B cell (primary cell): Measurements from ENCODE around the gene WRAP73. TPM values are rescaled to one million over a fixed set of nuclear protein-coding genes. Genes with fewer than 3 reads are reported as not detected.

ENCODE experiments used
- ATAC-seq: fragments of 200-7000 bp; cut with Tn5 transposase; one replicate; pipeline ENCODE4 v1.10.0; 2021; ENCODE audit warnings: low read depth, mild to moderate bottlenecking, moderate number of reproducible peaks, moderate library complexity
- CTCF ChIA-PET: fragments of 350-600 bp; sonication (Branson Sonifier 250); formaldehyde crosslinking; loops from one replicate; lab custom pipeline; 2021; ENCODE audit warnings: antibody characterized with exemption, inconsistent platforms; lab: Charles Lee
- POLR2A ChIA-PET: fragments of 350-600 bp; sonication (Branson Sonifier 250); formaldehyde crosslinking; loops from one replicate; lab custom pipeline; 2021; ENCODE audit warnings: antibody characterized with exemption; lab: Charles Lee
- DNase-seq: peaks from one replicate; pipeline ENCODE4 v3.0.0; 2013
- H2AFZ ChIP-seq: 2 replicates; pipeline ENCODE4 v1.6.1; 2012; ENCODE audit warnings: mild to moderate bottlenecking, low read depth, low read length; ENCODE audit not compliant: insufficient read depth, poor library complexity, severe bottlenecking
- H3K27ac ChIP-seq, 2 donors: 1 replicate in 1 of 2; 2 replicates in 1 of 2; pipeline ENCODE4 v1.5.1; 2012 to 2013; ENCODE audit warnings: low read length in 2 of 2, mild to moderate bottlenecking in 2 of 2, moderate library complexity in 1 of 2
- H3K27me3 ChIP-seq, 4 experiments: fragments of 200-600 bp in 1 of 4; sonication (generic) in 1 of 4; replicated peaks in 1 of 4; 1 replicate in 2 of 4; 2 replicates in 2 of 4; pipeline versions ENCODE4 v1.6.1 to v1.7.0; 2013 to 2016; ENCODE audit warnings: low read length in 3 of 4, mild to moderate bottlenecking in 2 of 4, mixed read lengths in 1 of 4, moderate library complexity in 1 of 4; ENCODE audit not compliant: insufficient read depth in 4 of 4, control insufficient read depth in 3 of 4; ENCODE audit errors: control extremely low read depth in 1 of 4
- H3K36me3 ChIP-seq, 2 experiments: replicated peaks in 1 of 2; 1 replicate in 1 of 2; 2 replicates in 1 of 2; pipeline versions ENCODE4 v1.6.1 to v1.7.1; 2013; ENCODE audit warnings: low read length in 1 of 2; ENCODE audit not compliant: insufficient read depth in 2 of 2, control insufficient read depth in 1 of 2; ENCODE audit errors: control extremely low read depth in 1 of 2, extremely low read depth in 1 of 2
- H3K4me1 ChIP-seq, 2 donors: fragments of 200-600 bp in 1 of 2; sonication (generic) in 1 of 2; 1 replicate in 1 of 2; 2 replicates in 1 of 2; pipeline versions ENCODE4 v1.5.1 to v1.6.1; 2013 to 2017; ENCODE audit warnings: low read length in 2 of 2; ENCODE audit not compliant: control insufficient read depth in 2 of 2, insufficient read depth in 2 of 2
- H3K4me2 ChIP-seq: replicated peaks from 2 replicates; pipeline ENCODE3; 2012; ENCODE audit warnings: mild to moderate bottlenecking, low read depth, low read length; ENCODE audit not compliant: poor library complexity, severe bottlenecking
- H3K4me3 ChIP-seq, 5 experiments: fragments of 200-600 bp in 1 of 5; sonication (generic) in 1 of 5; 1 replicate in 3 of 5; 2 replicates in 2 of 5; pipeline versions ENCODE4 v1.5.1 to v1.7.0; 2011 to 2016; ENCODE audit warnings: low read length in 4 of 5, mild to moderate bottlenecking in 4 of 5, low read depth in 2 of 5, control low read depth in 1 of 5, moderate library complexity in 1 of 5; ENCODE audit not compliant: insufficient read depth in 1 of 5; ENCODE audit errors: control extremely low read depth in 1 of 5, extremely low read depth in 1 of 5
- H3K79me2 ChIP-seq: fragments of 200-600 bp; sonication (generic); one replicate; pipeline ENCODE4 v1.6.0; 2016; ENCODE audit warnings: low read length; ENCODE audit not compliant: control insufficient read depth, insufficient read depth
- H3K9ac ChIP-seq: fragments of 200-600 bp; sonication (generic); 2 replicates; pipeline ENCODE4 v1.6.1; 2017; ENCODE audit warnings: mild to moderate bottlenecking, low read length, moderate library complexity
- H3K9me3 ChIP-seq, 3 donors: one replicate each; pipeline versions ENCODE4 v1.6.1 to v1.7.1; 2013; ENCODE audit warnings: low read length in 2 of 3; ENCODE audit not compliant: control insufficient read depth in 2 of 3, insufficient read depth in 1 of 3; ENCODE audit errors: control extremely low read depth in 1 of 3
- H4K20me1 ChIP-seq: 2 replicates; pipeline ENCODE4 v1.6.0; 2012; ENCODE audit warnings: mild to moderate bottlenecking, low read length; ENCODE audit not compliant: insufficient read depth, control insufficient read depth, poor library complexity, severe bottlenecking
- H3K27ac Mint-ChIP-seq: one replicate; pipeline ENCODE4 v1.8.0; 2021; ENCODE audit warnings: mixed read lengths
- H3K27me3 Mint-ChIP-seq: one replicate; pipeline ENCODE4 v1.8.0; 2021; ENCODE audit warnings: mixed read lengths
- H3K4me1 Mint-ChIP-seq: one replicate; pipeline ENCODE4 v1.8.0; 2021; ENCODE audit warnings: mixed read lengths
- H3K4me3 Mint-ChIP-seq: one replicate; pipeline ENCODE4 v1.8.0; 2021; ENCODE audit warnings: mixed read lengths
- H3K9me3 Mint-ChIP-seq: one replicate; pipeline ENCODE4 v1.8.0; 2022; ENCODE audit warnings: mixed read lengths; ENCODE audit not compliant: insufficient read depth
- EZH2 ChIP-seq: IDR thresholded peaks from 2 replicates; pipeline ENCODE4 v1.6.1; 2012; ENCODE audit warnings: borderline replicate concordance, low read depth, mild to moderate bottlenecking, moderate library complexity, low read length; ENCODE audit not compliant: insufficient read depth, poor library complexity, severe bottlenecking
- WGBS: methylation state at CpG from one replicate; pipeline ENCODE4 v1.1.5; 2013; ENCODE audit warnings: missing lambda C conversion rate; ENCODE audit not compliant: insufficient coverage; 5-methylcytosine and 5-hydroxymethylcytosine counted together
- intact Hi-C: fragments of 100-400 bp; cut with micrococcal nuclease; formaldehyde crosslinking; loops from one replicate; pipeline ENCODE4 v1.10.0; 2022
- polyA plus RNA-seq: library from polyadenylated mRNA; depleted of rRNA; stranded (reverse); fragments of >200 nt; gene quantifications from 2 replicates; pipeline ENCODE4 v1.2.3, GENCODE V29; 2012
- total RNA-seq, 2 donors: library from RNA; stranded (reverse); fragments of 120-200 nt in 1 of 2; gene quantifications; 1 replicate in 1 of 2; 2 replicates in 1 of 2; pipeline versions ENCODE4 v1.2.3 to v1.2.4, GENCODE V29; 2013 to 2022
- TF ChIP-seq, protein P1 (sequence below): fragments of 200-600 bp; IDR thresholded peaks from one replicate; pipeline ENCODE4 v1.8.0; 2022; ENCODE audit warnings: antibody characterized with exemption, mild to moderate bottlenecking

Gene WRAP73
- total and polyA plus RNA-seq, 2 donors (not counting 1 experiment from before 2014, with no cell fraction given) = 37.1 to 68.5 TPM

DNA sequence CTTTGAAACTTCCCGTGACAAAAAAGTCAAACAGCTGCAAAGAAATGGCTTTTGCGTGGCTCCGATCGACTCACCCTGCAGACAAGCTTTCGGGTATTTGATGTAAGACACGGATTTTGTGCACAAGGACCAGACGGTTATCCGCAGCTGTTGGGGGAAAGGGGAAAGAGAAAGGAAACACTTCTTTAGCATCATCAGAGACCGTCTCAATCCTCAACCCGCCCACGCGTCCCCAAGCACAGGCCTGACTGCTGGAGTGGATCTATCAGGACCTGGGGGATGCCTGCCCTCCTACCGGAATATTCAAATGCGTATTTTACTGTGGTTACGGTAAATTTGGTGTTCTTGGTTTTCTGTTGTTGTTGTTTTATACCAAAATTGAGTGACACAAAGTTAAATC is 11.2 kb downstream of the WRAP73 start:
- ChIA-PET CTCF (interaction anchor here (1.1 to 1.4 kb wide), 2 partner anchors 17 to 186 kb away, joined by 4 read pairs; no protein-coding TSS in a partner anchor), POLR2A (no interaction called here)
- Mint-ChIP-seq H3K27ac (no peak overlapping the region), H3K4me1 (no peaks in the 10 kb centered on the region), H3K9me3 (no peaks in the 10 kb centered on the region), H3K4me3 (no peak overlapping the region), H3K27me3 (no peaks in the 10 kb centered on the region)
- no peaks in the 10 kb centered on the region for H3K9me3 ChIP-seq
- DNase-seq = no peak
- no peak overlapping the region for H3K4me2 ChIP-seq
- H3K4me3 ChIP-seq = no peak overlapping the region
- no peaks in the 10 kb centered on the region for H3K27me3 ChIP-seq
- H4K20me1 ChIP-seq = no peaks in the 10 kb centered on the region
- TF ChIP-seq EZH2 = no peak
- TF ChIP-seq, protein P1, sequence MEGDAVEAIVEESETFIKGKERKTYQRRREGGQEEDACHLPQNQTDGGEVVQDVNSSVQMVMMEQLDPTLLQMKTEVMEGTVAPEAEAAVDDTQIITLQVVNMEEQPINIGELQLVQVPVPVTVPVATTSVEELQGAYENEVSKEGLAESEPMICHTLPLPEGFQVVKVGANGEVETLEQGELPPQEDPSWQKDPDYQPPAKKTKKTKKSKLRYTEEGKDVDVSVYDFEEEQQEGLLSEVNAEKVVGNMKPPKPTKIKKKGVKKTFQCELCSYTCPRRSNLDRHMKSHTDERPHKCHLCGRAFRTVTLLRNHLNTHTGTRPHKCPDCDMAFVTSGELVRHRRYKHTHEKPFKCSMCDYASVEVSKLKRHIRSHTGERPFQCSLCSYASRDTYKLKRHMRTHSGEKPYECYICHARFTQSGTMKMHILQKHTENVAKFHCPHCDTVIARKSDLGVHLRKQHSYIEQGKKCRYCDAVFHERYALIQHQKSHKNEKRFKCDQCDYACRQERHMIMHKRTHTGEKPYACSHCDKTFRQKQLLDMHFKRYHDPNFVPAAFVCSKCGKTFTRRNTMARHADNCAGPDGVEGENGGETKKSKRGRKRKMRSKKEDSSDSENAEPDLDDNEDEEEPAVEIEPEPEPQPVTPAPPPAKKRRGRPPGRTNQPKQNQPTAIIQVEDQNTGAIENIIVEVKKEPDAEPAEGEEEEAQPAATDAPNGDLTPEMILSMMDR = no peak
- peaks cover 10% of the 10 kb centered on the region for H3K79me2 ChIP-seq
- H3K27ac ChIP-seq = no peak overlapping the region
- intact Hi-C loops = no loop called here
- no peaks in the 10 kb centered on the region for H3K4me1 ChIP-seq
- no peak overlapping the region for H2AFZ ChIP-seq
- ATAC-seq = no peak
- WGBS = 85% methylated on average over 8 of the region's 15 CpGs
- H3K36me3 ChIP-seq = peaks cover 0 to 50% of the 10 kb centered on the region in 2 experiments
- no peak overlapping the region for H3K9ac ChIP-seq

DNA sequence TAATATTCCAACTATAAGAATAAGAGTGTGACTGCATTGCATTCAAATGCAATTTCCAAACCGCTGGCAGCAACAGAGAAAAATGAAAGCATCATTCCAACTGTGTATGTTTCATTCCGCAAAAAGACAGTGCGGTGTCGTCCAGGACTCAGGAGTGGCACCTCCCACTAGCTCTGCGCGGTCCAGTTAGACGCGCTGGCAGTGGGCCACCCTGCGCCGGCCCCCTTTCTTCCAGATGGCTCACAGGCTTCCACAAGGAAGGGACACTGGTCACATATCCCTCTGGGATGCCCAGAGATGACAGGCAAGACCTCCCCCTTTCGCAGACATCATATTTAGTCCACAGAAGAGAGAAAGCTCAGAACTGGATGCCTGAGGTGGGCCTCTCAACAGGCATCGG is 11.9 kb downstream of the WRAP73 start:
- Histone ChIP-seq H3K4me2 (no peak overlapping the region), H2AFZ (no peak overlapping the region), H3K9me3 (no peaks in the 10 kb centered on the region), H3K79me2 (peaks cover 10% of the 10 kb centered on the region), H3K27ac (no peak overlapping the region), H3K36me3 (peaks cover 0 to 56% of the 10 kb centered on the region in 2 experiments), H3K9ac (no peak overlapping the region), H3K4me1 (no peaks in the 10 kb centered on the region), H4K20me1 (no peaks in the 10 kb centered on the region), H3K27me3 (no peaks in the 10 kb centered on the region), H3K4me3 (no peak overlapping the region)
- no peak overlapping the region for H3K27ac Mint-ChIP-seq
- H3K27me3 Mint-ChIP-seq = no peaks in the 10 kb centered on the region
- intact Hi-C loops = no loop called here
- POLR2A ChIA-PET = no interaction called here
- TF ChIP-seq, protein P1 = no peak
- TF ChIP-seq EZH2 = no peak
- no peaks in the 10 kb centered on the region for H3K4me1 Mint-ChIP-seq
- DNase-seq = no peak
- H3K9me3 Mint-ChIP-seq = no peaks in the 10 kb centered on the region
- WGBS = over 99% methylated on average over 11 of the region's 12 CpGs
- H3K4me3 Mint-ChIP-seq = no peak overlapping the region
- ATAC-seq = no peak
- CTCF ChIA-PET = interaction anchor here (1.1 to 1.4 kb wide), 2 partner anchors 17 to 185 kb away, joined by 4 read pairs; no protein-coding TSS in a partner anchor
